Measurements from ENCODE around the gene KLF5. TPM values are rescaled to one million over a fixed set of nuclear protein-coding genes. Genes with fewer than 3 reads are reported as not detected.

Gene KLF5
- total and polyA plus RNA-seq, 10 of the 15 experiments (the other 5 are each of a cell fraction or from before 2014, with no cell fraction given): 0.43 to 5.2 (median 1.0) TPM

GRCh38 chr13:73107970-73108369, 49.2 kb downstream of the KLF5 start:
- in situ Hi-C loops (cut with MboI) (no loop called here), intact Hi-C loops (cut with micrococcal nuclease; ENCODE audit: unreplicated experiment) (no loop called here)
- ChIA-PET POLR2A (no interaction called here), CTCF (no interaction called here), SMC1A (ENCODE audit: uncharacterized antibody, unreplicated experiment) (no interaction called here), RAD21 (ENCODE audit: unreplicated experiment) (no interaction called here)
- ATAC-seq (no peak), FAIRE-seq (no peak), DNase-seq (ENCODE audit: low read depth, low spot score) (no peak)
- Histone ChIP-seq H3K4me1 (ENCODE audit: control insufficient read depth, insufficient read depth, low read length) (no peaks in the 10 kb centered on the region), H3K27me3 (replicated peaks in 1 of 2; ENCODE audit: control insufficient read depth in 2 of 2, insufficient read depth in 2 of 2, low read length in 1 of 2) (no peaks in the 10 kb centered on the region), H3K4me2 (ENCODE audit: control insufficient read depth, insufficient read depth) (no peak overlapping the region), H3K36me3 (ENCODE audit: control insufficient read depth in 2 of 2, insufficient read depth in 2 of 2, low read length in 1 of 2) (no peaks in the 10 kb centered on the region), H3K27ac (ENCODE audit: control insufficient read depth, insufficient read depth) (no peak overlapping the region), H3K4me3 (no peak overlapping the region), H4K20me1 (ENCODE audit: control insufficient read depth, insufficient read depth) (no peaks in the 10 kb centered on the region), H2AFZ (ENCODE audit: control insufficient read depth, low read depth, low read length) (no peak overlapping the region), H3K9me3 (replicated peaks; ENCODE audit: control insufficient read depth, insufficient read depth, low read length) (no peaks in the 10 kb centered on the region), H3K79me2 (ENCODE audit: control insufficient read depth, insufficient read depth, low read length) (no peaks in the 10 kb centered on the region), H3K9ac (ENCODE audit: control insufficient read depth, insufficient read depth, low read length) (no peak overlapping the region)
- WGBS (ENCODE audit: insufficient coverage, insufficient replicate concordance, low lambda C conversion rate, missing lambda C conversion rate): 44% methylated on average over 8 of the region's 8 CpGs
- BruUV-seq (replicated peaks): no TSS peak
- TF ChIP-seq MXI1 (IDR thresholded peaks at IDR 0.05; ENCODE audit: low read depth, low read length): no peak
- TF ChIP-seq E2F8 (IDR thresholded peaks at IDR 0.05; ENCODE audit: low read depth, partially characterized antibody): no peak
- peak; percentile 20 to 60; a peak in 1 of 4 replicates for TF ChIP-seq IKZF2 (IDR thresholded peaks at IDR 0.05)
- no peak for TF ChIP-seq MYC (IDR thresholded peaks at IDR 0.05; ENCODE audit: insufficient read depth, insufficient read length, insufficient replicate concordance, low read length, severe bottlenecking)
- TF ChIP-seq SPI1 (IDR thresholded peaks at IDR 0.05; ENCODE audit: borderline replicate concordance, insufficient read depth, low read depth, low read length): 0 out of 2 replicates have a peak, but pooled peaks have one; percentile 6
- TF ChIP-seq BHLHE40 (IDR thresholded peaks at IDR 0.05; ENCODE audit: borderline replicate concordance in 1 of 2, low read depth in 2 of 2, low read length in 1 of 2): peak in 1 of 2 experiments; percentile 65; a peak in 2 of 4 replicates
- TF ChIP-seq ATF2 (IDR thresholded peaks at IDR 0.05; ENCODE audit: low read length): no peak
- TF ChIP-seq ETV6 (conservative IDR thresholded peaks at IDR 0.05 in 1 of 2, IDR thresholded peaks at IDR 0.05 in 1 of 2; ENCODE audit: borderline replicate concordance in 1 of 2, low read depth in 1 of 2): no peak
- TF ChIP-seq FOS (IDR thresholded peaks at IDR 0.05; ENCODE audit: borderline replicate concordance, extremely low read depth, insufficient read length): no peak
- peak; percentile 87 for TF ChIP-seq MTA2 (IDR thresholded peaks at IDR 0.05; ENCODE audit: low read depth)

Measured in GM12878 (cell line).